Tibial nerve (tissue), 3 donors: Measurements from ENCODE around the gene TMEM253.

ENCODE experiments used
- POLR2A ChIP-seq, 2 donors: fragments of 450-650 bp; IDR thresholded peaks; one replicate each; pipeline ENCODE4 v1.6.1; 2017; ENCODE audit warnings: antibody characterized with exemption in 2 of 2, mild to moderate bottlenecking in 2 of 2, moderate library complexity in 2 of 2
- TF ChIP-seq, protein P1 (sequence below), 5 experiments: fragments of 200-600 bp in 3 of 5; fragments of 450-650 bp in 2 of 5; sonication (generic) in 3 of 5; IDR thresholded peaks; one replicate each; pipeline ENCODE4 v1.5.1; 2016 to 2019; ENCODE audit warnings: antibody characterized with exemption in 5 of 5, mild to moderate bottlenecking in 3 of 5, moderate library complexity in 2 of 5

DNA sequence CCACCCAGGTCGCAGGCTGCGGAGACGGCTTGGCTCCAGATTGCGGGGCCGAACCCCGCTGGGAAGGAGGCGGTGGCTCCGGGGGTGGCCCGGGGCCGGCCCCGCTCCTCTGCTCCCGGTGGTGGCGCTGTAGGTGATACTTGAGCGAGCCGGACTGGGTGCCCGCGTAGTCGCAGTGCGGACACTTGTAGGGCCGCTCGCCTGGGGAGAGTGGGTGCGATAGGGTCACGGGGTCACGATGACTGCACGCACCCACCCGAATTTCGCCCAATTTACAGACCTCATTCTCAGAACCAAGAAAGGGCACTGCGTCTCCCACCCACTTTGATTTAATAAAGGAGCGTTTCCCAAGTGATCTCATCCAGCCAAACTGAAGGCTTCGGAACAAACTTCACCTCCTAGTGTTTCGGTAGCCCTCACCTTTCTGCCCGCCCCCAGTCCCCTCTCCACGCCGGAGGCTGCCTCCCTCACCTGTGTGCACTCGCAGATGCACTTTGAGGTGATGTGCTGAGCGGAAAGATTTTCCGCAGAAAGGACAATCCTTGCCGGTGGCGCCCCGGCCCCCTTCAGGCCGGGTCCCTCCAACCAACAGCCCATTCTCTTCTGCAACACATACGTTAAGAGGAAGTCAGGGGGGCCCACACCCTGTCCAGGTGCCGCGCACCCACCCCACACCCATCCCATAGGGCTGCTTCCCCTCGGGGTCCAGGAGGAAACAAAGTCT, 9.8 kb upstream of the TMEM253 start:
- no peak for TF ChIP-seq POLR2A (IDR thresholded peaks at IDR 0.05)
- TF ChIP-seq, protein P1, sequence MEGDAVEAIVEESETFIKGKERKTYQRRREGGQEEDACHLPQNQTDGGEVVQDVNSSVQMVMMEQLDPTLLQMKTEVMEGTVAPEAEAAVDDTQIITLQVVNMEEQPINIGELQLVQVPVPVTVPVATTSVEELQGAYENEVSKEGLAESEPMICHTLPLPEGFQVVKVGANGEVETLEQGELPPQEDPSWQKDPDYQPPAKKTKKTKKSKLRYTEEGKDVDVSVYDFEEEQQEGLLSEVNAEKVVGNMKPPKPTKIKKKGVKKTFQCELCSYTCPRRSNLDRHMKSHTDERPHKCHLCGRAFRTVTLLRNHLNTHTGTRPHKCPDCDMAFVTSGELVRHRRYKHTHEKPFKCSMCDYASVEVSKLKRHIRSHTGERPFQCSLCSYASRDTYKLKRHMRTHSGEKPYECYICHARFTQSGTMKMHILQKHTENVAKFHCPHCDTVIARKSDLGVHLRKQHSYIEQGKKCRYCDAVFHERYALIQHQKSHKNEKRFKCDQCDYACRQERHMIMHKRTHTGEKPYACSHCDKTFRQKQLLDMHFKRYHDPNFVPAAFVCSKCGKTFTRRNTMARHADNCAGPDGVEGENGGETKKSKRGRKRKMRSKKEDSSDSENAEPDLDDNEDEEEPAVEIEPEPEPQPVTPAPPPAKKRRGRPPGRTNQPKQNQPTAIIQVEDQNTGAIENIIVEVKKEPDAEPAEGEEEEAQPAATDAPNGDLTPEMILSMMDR (IDR thresholded peaks at IDR 0.05) = no peak
